Measurements from ENCODE around the gene ATP5PF. TPM values are rescaled to one million over a fixed set of nuclear protein-coding genes. Genes with fewer than 3 reads are reported as not detected.

Gene ATP5PF
- total RNA-seq, 1 experiment from 2014 or later = 108 TPM

- Histone ChIP-seq H3K79me2 (ENCODE audit: low read depth) (no peaks in the 10 kb centered on the region), H3K4me3 (no peak overlapping the region), H4K20me1 (ENCODE audit: insufficient read depth) (no peaks in the 10 kb centered on the region), H3K9me2 (ENCODE audit: insufficient read depth) (no peaks in the 10 kb centered on the region), H3K27ac (no peak overlapping the region), H3K36me3 (ENCODE audit: low read depth) (no peaks in the 10 kb centered on the region), H3K9me3 (ENCODE audit: insufficient read depth, low read depth) (no peaks in the 10 kb centered on the region), H3K27me3 (ENCODE audit: insufficient read depth, low read depth) (no peaks in the 10 kb centered on the region), H2AFZ (no peak overlapping the region), H3F3A (ENCODE audit: insufficient read depth, low read depth) (no peaks in the 10 kb centered on the region), H3K4me2 (no peak overlapping the region), H3K4me1 (replicated peaks; ENCODE audit: insufficient read depth) (no peaks in the 10 kb centered on the region)
- TF ChIP-seq EZH2 (IDR thresholded peaks at IDR 0.05; ENCODE audit: low read depth) (no peak), CTCF (conservative IDR thresholded peaks at IDR 0.05) (no peak)
- no TSS peak for BruUV-seq (replicated peaks)
- ChIA-PET POLR2A (ENCODE audit: unreplicated experiment) (no interaction called here), CTCF (no interaction called here)
- intact Hi-C loops (cut with micrococcal nuclease; ENCODE audit: unreplicated experiment) = no loop called here
- DNase-seq = no peak
Measured at GRCh38 chr21:25709684-25710265, 24.9 kb downstream of the ATP5PF start.

- Histone ChIP-seq H4K20me1 (ENCODE audit: insufficient read depth) (no peaks in the 10 kb centered on the region), H3K79me2 (ENCODE audit: low read depth) (no peaks in the 10 kb centered on the region), H3K9me3 (ENCODE audit: insufficient read depth, low read depth) (no peaks in the 10 kb centered on the region), H3K36me3 (ENCODE audit: low read depth) (no peaks in the 10 kb centered on the region), H3K4me1 (replicated peaks; ENCODE audit: insufficient read depth) (no peaks in the 10 kb centered on the region), H3K9me2 (ENCODE audit: insufficient read depth) (no peaks in the 10 kb centered on the region), H3K27me3 (ENCODE audit: insufficient read depth, low read depth) (no peaks in the 10 kb centered on the region), H3K4me2 (no peak overlapping the region), H3F3A (ENCODE audit: insufficient read depth, low read depth) (no peaks in the 10 kb centered on the region), H3K4me3 (no peak overlapping the region), H2AFZ (no peak overlapping the region), H3K27ac (no peak overlapping the region)
- POLR2A ChIA-PET (ENCODE audit: unreplicated experiment) = no interaction called here
- no TSS peak for BruUV-seq (replicated peaks)
- TF ChIP-seq CTCF (conservative IDR thresholded peaks at IDR 0.05) = peak; percentile 87
- TF ChIP-seq EZH2 (IDR thresholded peaks at IDR 0.05; ENCODE audit: low read depth) = no peak
- no peak for DNase-seq
- intact Hi-C loops (cut with micrococcal nuclease; ENCODE audit: unreplicated experiment) = loop anchor here (1.0 kb wide), 1 partner anchor 100 kb away; no protein-coding TSS in a partner anchor
- CTCF ChIA-PET = interaction anchor here (0.6 kb wide), 1 partner anchor 790 kb away, joined by 12 read pairs; no protein-coding TSS in a partner anchor
Measured at GRCh38 chr21:25708467-25709065, 26.1 kb downstream of the ATP5PF start.

- H3K79me2 ChIP-seq (ENCODE audit: low read depth) = no peaks in the 10 kb centered on the region
- intact Hi-C loops (cut with micrococcal nuclease; ENCODE audit: unreplicated experiment) = no loop called here
- H3K4me3 ChIP-seq = no peak overlapping the region
- TF ChIP-seq CTCF (conservative IDR thresholded peaks at IDR 0.05) (no peak), EZH2 (IDR thresholded peaks at IDR 0.05; ENCODE audit: low read depth) (no peak)
- no peak for DNase-seq
- BruUV-seq (replicated peaks) = no TSS peak
- H4K20me1 ChIP-seq (ENCODE audit: insufficient read depth) = no peaks in the 10 kb centered on the region
- H3K4me2 ChIP-seq = no peak overlapping the region
- ChIA-PET CTCF (no interaction called here), POLR2A (ENCODE audit: unreplicated experiment) (no interaction called here)
- no peaks in the 10 kb centered on the region for H3F3A ChIP-seq (ENCODE audit: insufficient read depth, low read depth)
- H3K4me1 ChIP-seq (replicated peaks; ENCODE audit: insufficient read depth) = peaks cover 13% of the 10 kb centered on the region
- no peaks in the 10 kb centered on the region for H3K9me3 ChIP-seq (ENCODE audit: insufficient read depth, low read depth)
- no peak overlapping the region for H2AFZ ChIP-seq
- no peaks in the 10 kb centered on the region for H3K36me3 ChIP-seq (ENCODE audit: low read depth)
- no peak overlapping the region for H3K27ac ChIP-seq
- no peaks in the 10 kb centered on the region for H3K9me2 ChIP-seq (ENCODE audit: insufficient read depth)
- H3K27me3 ChIP-seq (ENCODE audit: insufficient read depth, low read depth) = no peaks in the 10 kb centered on the region
Measured at GRCh38 chr21:25701529-25701928, 33.2 kb downstream of the ATP5PF start.
